ENCODE data around the gene POLR3GL. TPM values are rescaled to one million over a fixed set of nuclear protein-coding genes. Genes with fewer than 3 reads are reported as not detected.

The POLR3GL gene
- total RNA-seq, 6 donors from 2014 or later = 18.7 to 25.7 (median 22.5) TPM

DNA sequence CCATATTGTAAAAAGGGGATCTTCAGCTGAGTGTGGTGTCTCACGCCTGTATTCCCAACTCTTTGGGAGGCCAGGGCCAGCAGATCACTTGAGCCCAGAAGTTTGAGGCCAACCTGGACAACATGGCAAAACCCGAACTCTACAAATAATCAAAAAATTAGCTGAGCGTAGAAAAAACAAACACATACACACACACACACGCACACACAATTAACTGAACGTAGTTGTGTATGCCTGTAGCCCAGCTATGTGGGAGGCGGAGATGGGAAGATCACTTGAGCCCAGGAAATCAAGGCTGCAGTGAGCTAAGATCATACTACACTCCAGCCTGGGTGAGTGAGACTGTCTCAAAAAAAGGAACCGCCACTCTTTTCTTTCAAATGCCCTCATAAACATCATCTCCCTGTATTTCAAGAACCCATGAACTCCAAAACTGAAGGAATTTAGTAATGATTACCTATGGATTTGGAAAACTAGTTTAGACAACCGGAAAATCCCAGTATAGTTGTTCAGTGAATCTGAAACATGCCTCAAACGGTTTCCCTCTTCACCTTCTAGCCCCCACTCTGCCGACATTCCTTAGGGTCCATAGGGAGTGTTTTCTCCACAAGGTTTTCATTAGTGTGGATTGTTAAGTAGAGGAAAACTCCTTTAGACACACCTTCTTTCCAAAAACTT is 27.4 kb downstream of the POLR3GL start:
- Histone ChIP-seq H3K27ac (peak overlapping the region; percentile 93 to 96 (median 96)), H3K9me3 (no peaks in the 10 kb centered on the region), H3K27me3 (no peaks in the 10 kb centered on the region), H3K4me1 (peaks cover 14 to 46% (median 26%) of the 10 kb centered on the region in 4 donors), H3K36me3 (peaks cover 26 to 43% (median 32%) of the 10 kb centered on the region in 4 donors), H3K4me3 (peak overlapping the region; percentile 70 to 89 (median 77))
- TF ChIP-seq POLR2AphosphoS5 (IDR thresholded peaks at IDR 0.05) = peak; percentile 70 to 95
- no peak for TF ChIP-seq EP300 (IDR thresholded peaks at IDR 0.05)
- TF ChIP-seq POLR2A (IDR thresholded peaks at IDR 0.05) = peak in 3 of 4 donors; percentile 31 to 80 (median 39)
- TF ChIP-seq, protein P1, sequence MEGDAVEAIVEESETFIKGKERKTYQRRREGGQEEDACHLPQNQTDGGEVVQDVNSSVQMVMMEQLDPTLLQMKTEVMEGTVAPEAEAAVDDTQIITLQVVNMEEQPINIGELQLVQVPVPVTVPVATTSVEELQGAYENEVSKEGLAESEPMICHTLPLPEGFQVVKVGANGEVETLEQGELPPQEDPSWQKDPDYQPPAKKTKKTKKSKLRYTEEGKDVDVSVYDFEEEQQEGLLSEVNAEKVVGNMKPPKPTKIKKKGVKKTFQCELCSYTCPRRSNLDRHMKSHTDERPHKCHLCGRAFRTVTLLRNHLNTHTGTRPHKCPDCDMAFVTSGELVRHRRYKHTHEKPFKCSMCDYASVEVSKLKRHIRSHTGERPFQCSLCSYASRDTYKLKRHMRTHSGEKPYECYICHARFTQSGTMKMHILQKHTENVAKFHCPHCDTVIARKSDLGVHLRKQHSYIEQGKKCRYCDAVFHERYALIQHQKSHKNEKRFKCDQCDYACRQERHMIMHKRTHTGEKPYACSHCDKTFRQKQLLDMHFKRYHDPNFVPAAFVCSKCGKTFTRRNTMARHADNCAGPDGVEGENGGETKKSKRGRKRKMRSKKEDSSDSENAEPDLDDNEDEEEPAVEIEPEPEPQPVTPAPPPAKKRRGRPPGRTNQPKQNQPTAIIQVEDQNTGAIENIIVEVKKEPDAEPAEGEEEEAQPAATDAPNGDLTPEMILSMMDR (IDR thresholded peaks at IDR 0.05) = no peak
- 47 to 52% methylated on average over 10 of the region's 10 CpGs for WGBS, 2 donors
- ATAC-seq (ENCODE audit: low FRiP score in 2 of 2) = no peak
- peak in 1 of 2 donors; percentile 59 for DNase-seq

DNA sequence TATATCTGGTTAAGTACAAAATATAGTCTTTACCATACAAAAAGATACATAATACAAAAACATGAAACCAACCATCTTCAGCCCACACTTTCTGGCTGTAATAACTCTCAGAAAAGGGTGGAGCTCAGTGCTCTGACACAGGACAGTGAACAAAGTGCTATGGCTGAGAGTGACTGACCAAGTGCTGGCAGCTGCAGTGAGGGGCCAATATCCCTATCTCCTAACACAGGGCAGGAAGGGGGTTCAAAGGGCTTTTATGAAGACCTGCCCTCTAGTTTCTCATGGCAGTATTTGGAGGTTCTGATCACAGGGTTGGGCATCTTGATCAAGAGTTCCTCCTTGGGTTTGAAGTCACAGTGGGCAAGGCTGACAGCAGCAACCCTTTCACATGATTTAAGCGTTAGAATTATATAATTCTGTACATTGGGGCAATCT is 28.0 kb downstream of the POLR3GL start:
- TF ChIP-seq POLR2A (IDR thresholded peaks at IDR 0.05) = peak in 3 of 4 donors; percentile 11 to 62 (median 34)
- TF ChIP-seq, protein P1 (IDR thresholded peaks at IDR 0.05) = no peak
- peak in 1 of 2 donors; percentile 81 for TF ChIP-seq POLR2AphosphoS5 (IDR thresholded peaks at IDR 0.05)
- no peak for TF ChIP-seq EP300 (IDR thresholded peaks at IDR 0.05)
- Histone ChIP-seq H3K27ac (peak overlapping the region; percentile 93 to 96 (median 96)), H3K36me3 (peaks cover 26 to 43% (median 32%) of the 10 kb centered on the region in 4 donors), H3K9me3 (no peaks in the 10 kb centered on the region), H3K4me1 (peaks cover 19 to 47% (median 26%) of the 10 kb centered on the region in 4 donors), H3K4me3 (peak overlapping the region; percentile 70 to 89 (median 77)), H3K27me3 (no peaks in the 10 kb centered on the region)
- ATAC-seq (ENCODE audit: low FRiP score in 2 of 2) (no peak), DNase-seq (no peak)
- 25 to 41% methylated on average over 1 of the region's 1 CpG for WGBS, 2 donors

DNA sequence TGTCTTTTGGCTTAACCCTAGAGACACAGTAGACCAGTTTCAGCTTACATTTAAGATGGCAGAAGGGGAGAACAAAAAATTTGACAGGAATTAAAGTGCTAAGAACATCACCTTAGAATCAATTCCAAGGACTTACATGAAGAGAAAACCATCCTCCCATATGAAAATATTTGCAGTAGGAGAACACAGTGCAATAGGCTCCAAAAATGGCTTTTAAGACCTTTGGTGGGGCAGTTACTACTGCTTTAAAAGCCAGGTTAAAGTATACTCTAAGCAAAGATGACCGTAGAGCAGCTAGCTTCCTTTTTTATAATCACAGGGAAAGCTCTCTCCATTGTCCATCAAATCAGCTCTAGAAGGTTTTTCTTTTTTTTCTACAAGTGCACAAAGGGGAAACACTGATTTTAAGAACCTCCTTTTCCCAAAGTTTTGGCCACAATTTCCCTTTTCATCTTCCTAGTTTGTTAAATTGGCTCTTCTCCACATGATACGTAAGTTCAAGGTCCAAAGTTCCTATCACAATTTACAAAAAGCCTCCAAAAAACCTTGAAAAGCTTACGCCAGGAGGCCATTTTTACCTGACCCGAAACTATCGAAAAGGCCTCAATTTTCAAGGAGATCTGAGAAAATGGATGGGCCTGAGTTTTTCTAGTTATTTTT is 28.6 kb downstream of the POLR3GL start:
- Histone ChIP-seq H3K27me3 (no peaks in the 10 kb centered on the region), H3K4me1 (peaks cover 23 to 50% (median 25%) of the 10 kb centered on the region in 4 donors), H3K36me3 (peaks cover 26 to 43% (median 32%) of the 10 kb centered on the region in 4 donors), H3K27ac (peak overlapping the region; percentile 93 to 96 (median 96)), H3K4me3 (peak overlapping the region; percentile 70 to 89 (median 77)), H3K9me3 (no peaks in the 10 kb centered on the region)
- WGBS, 2 donors = 15 to 29% methylated on average over 5 of the region's 5 CpGs
- no peak for DNase-seq
- ATAC-seq (ENCODE audit: low FRiP score in 2 of 2) = no peak
- TF ChIP-seq EP300 (IDR thresholded peaks at IDR 0.05) (no peak), POLR2AphosphoS5 (IDR thresholded peaks at IDR 0.05) (no peak), POLR2A (IDR thresholded peaks at IDR 0.05) (peak in 1 of 4 donors; percentile 34)
- TF ChIP-seq, protein P1 (IDR thresholded peaks at IDR 0.05) = no peak

DNA sequence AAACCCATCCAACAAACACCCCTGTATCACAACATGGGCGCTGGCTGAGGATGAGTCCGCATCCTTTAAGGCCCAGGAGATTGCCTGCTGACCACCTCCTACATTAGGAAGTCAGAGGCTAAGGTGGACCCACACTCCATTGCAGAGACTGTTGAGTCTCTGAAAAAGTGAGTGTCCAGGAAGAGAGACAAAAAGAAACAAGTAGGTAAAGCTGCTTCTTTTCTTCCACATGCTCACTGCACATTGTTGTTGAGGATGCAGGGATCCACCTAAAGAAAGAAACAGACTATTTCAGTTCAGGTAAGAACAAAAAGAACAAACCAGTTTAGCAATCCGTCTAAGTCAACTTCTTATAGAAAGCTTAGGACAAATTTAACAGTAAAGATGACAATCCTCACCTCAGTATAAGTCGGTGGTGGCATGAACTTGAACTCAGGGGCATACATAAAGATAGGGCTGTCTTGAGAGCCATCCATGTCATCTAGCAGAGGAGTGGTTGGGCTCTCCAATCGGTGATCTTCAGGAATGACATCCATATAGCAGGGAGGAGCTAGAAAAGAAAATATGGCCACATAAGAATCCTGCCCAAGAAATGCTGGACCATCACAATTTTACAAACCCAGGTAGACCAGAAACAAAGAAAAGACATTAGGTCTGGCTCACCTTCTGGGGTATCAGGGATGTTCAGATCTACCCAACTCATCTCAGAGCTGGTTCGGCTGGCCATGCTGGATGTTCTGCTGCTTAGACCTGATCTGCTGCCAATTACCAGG is 29.3 kb downstream of the POLR3GL start:
- DNase-seq (peak in 1 of 2 donors; percentile 19), ATAC-seq (ENCODE audit: low FRiP score in 2 of 2) (no peak)
- TF ChIP-seq POLR2AphosphoS5 (IDR thresholded peaks at IDR 0.05) (peak; percentile 5 to 41), POLR2A (IDR thresholded peaks at IDR 0.05) (peak in 3 of 4 donors; percentile 9 to 37 (median 10)), EP300 (IDR thresholded peaks at IDR 0.05) (no peak)
- TF ChIP-seq, protein P1 (IDR thresholded peaks at IDR 0.05) = no peak
- H3K4me3 ChIP-seq = peak overlapping the region; percentile 70 to 89 (median 77)
- peaks cover 26 to 43% (median 32%) of the 10 kb centered on the region in 4 donors for H3K36me3 ChIP-seq
- peaks cover 26 to 51% (median 27%) of the 10 kb centered on the region in 4 donors for H3K4me1 ChIP-seq
- peak overlapping the region; percentile 93 to 96 (median 96) for H3K27ac ChIP-seq
- no peaks in the 10 kb centered on the region for H3K9me3 ChIP-seq
- WGBS, 2 donors = 16 to 23% methylated on average over 6 of the region's 6 CpGs
- H3K27me3 ChIP-seq = no peaks in the 10 kb centered on the region

Data from upper lobe of left lung (tissue), 6 donors.